Chondrocyte (in vitro differentiated cells): ENCODE data around the gene PDGFA. TPM values are rescaled to one million over a fixed set of nuclear protein-coding genes. Genes with fewer than 3 reads are reported as not detected.

Source experiments
- DNase-seq: peaks from one replicate; pipeline ENCODE4 v3.0.0; 2021; ENCODE audit warnings: mixed read lengths, low spot score
- H3K27ac Mint-ChIP-seq: one replicate; pipeline ENCODE4 v1.8.0; 2021; ENCODE audit warnings: mild to moderate bottlenecking, moderate library complexity, mixed read lengths; ENCODE audit not compliant: unreplicated experiment
- H3K27me3 Mint-ChIP-seq: 2 replicates; pipeline ENCODE4 v1.8.0; 2021; ENCODE audit warnings: low read depth, mixed read lengths
- H3K36me3 Mint-ChIP-seq: 2 replicates; pipeline ENCODE4 v1.8.0; 2021; ENCODE audit warnings: low read depth, mixed read lengths
- H3K4me1 Mint-ChIP-seq: 2 replicates; pipeline ENCODE4 v1.8.0; 2021; ENCODE audit warnings: low read depth, mild to moderate bottlenecking, mixed read lengths
- H3K4me3 Mint-ChIP-seq: one replicate; pipeline ENCODE4 v1.8.0; 2021; ENCODE audit warnings: mild to moderate bottlenecking, moderate library complexity, mixed read lengths; ENCODE audit not compliant: unreplicated experiment
- H3K9me3 Mint-ChIP-seq: 2 replicates; pipeline ENCODE4 v1.8.0; 2021; ENCODE audit warnings: low read depth, mixed read lengths
- total RNA-seq: library from RNA; stranded (reverse); gene quantifications from 3 replicates; pipeline ENCODE4 v1.2.1, GENCODE V29; 2021
- TF ChIP-seq, protein P1 (sequence below): fragments of 200-600 bp; sonication (generic); IDR thresholded peaks from 2 replicates; pipeline ENCODE4 v1.5.0; 2021; ENCODE audit warnings: antibody characterized with exemption, mild to moderate bottlenecking, moderate library complexity

Gene PDGFA
- total RNA-seq, 1 donor from 2014 or later: 70.6 TPM

- H3K27me3 Mint-ChIP-seq: no peaks in the 10 kb centered on the region
- TF ChIP-seq, protein P1, sequence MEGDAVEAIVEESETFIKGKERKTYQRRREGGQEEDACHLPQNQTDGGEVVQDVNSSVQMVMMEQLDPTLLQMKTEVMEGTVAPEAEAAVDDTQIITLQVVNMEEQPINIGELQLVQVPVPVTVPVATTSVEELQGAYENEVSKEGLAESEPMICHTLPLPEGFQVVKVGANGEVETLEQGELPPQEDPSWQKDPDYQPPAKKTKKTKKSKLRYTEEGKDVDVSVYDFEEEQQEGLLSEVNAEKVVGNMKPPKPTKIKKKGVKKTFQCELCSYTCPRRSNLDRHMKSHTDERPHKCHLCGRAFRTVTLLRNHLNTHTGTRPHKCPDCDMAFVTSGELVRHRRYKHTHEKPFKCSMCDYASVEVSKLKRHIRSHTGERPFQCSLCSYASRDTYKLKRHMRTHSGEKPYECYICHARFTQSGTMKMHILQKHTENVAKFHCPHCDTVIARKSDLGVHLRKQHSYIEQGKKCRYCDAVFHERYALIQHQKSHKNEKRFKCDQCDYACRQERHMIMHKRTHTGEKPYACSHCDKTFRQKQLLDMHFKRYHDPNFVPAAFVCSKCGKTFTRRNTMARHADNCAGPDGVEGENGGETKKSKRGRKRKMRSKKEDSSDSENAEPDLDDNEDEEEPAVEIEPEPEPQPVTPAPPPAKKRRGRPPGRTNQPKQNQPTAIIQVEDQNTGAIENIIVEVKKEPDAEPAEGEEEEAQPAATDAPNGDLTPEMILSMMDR: no peak
- no peaks in the 10 kb centered on the region for H3K9me3 Mint-ChIP-seq
- peak; percentile 92 for DNase-seq
- H3K4me1 Mint-ChIP-seq: peaks cover 36% of the 10 kb centered on the region
- no peak overlapping the region for H3K4me3 Mint-ChIP-seq
- peak overlapping the region; percentile 32 for H3K27ac Mint-ChIP-seq
- peaks cover 2% of the 10 kb centered on the region for H3K36me3 Mint-ChIP-seq
These were observed 6.9 kb downstream of the PDGFA start for GRCh38 chr7:512541-513311.

DNA sequence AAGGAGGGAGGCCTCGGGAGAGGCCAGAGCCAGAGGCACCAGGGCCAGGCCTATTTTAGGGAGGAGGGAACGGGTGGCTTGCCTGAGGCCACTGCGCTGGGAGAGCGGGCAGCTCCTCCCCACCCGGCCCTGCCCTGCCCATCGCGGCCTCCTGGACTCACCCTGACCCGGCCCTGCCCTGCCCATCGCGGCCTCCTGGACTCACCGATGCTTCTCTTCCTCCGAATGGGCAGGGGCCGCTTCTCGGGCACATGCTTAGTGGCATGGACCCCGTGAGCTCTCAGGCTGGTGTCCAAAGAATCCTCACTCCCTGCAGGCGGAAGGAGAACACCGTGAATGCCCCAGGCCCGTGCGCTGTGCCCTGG lies 7.5 kb downstream of the PDGFA start:
- H3K27ac Mint-ChIP-seq: no peak overlapping the region
- H3K9me3 Mint-ChIP-seq: no peaks in the 10 kb centered on the region
- peak; percentile 71 for DNase-seq
- TF ChIP-seq, protein P1: no peak
- peaks cover 35% of the 10 kb centered on the region for H3K4me1 Mint-ChIP-seq
- H3K4me3 Mint-ChIP-seq: no peak overlapping the region
- H3K36me3 Mint-ChIP-seq: peaks cover 2% of the 10 kb centered on the region
- H3K27me3 Mint-ChIP-seq: no peaks in the 10 kb centered on the region

GRCh38 chr7:511476-512145 lies 8.0 kb downstream of the PDGFA start:
- Mint-ChIP-seq H3K36me3 (peaks cover 2% of the 10 kb centered on the region), H3K4me3 (no peak overlapping the region), H3K27ac (no peak overlapping the region), H3K27me3 (no peaks in the 10 kb centered on the region), H3K4me1 (peaks cover 35% of the 10 kb centered on the region), H3K9me3 (no peaks in the 10 kb centered on the region)
- TF ChIP-seq, protein P1: no peak
- DNase-seq: peak; percentile 89

GRCh38 chr7:510782-511281 lies 8.8 kb downstream of the PDGFA start:
- no peak overlapping the region for H3K27ac Mint-ChIP-seq
- H3K36me3 Mint-ChIP-seq: peaks cover 2% of the 10 kb centered on the region
- no peak overlapping the region for H3K4me3 Mint-ChIP-seq
- TF ChIP-seq, protein P1: no peak
- H3K9me3 Mint-ChIP-seq: no peaks in the 10 kb centered on the region
- peak; percentile 83 for DNase-seq
- no peaks in the 10 kb centered on the region for H3K27me3 Mint-ChIP-seq
- H3K4me1 Mint-ChIP-seq: peaks cover 29% of the 10 kb centered on the region

- H3K4me3 Mint-ChIP-seq: no peak overlapping the region
- peak; percentile 89 for DNase-seq
- no peaks in the 10 kb centered on the region for H3K27me3 Mint-ChIP-seq
- H3K9me3 Mint-ChIP-seq: no peaks in the 10 kb centered on the region
- H3K4me1 Mint-ChIP-seq: peaks cover 28% of the 10 kb centered on the region
- H3K27ac Mint-ChIP-seq: no peak overlapping the region
- peaks cover 8% of the 10 kb centered on the region for H3K36me3 Mint-ChIP-seq
- TF ChIP-seq, protein P1: no peak
These were observed 9.5 kb downstream of the PDGFA start for GRCh38 chr7:510131-510481.
